Stimulated activated CD8-positive, alpha-beta memory T cell treated with anti-CD3 and anti-CD28 coated beads, Interleukin-15, amount 100 ng/mL, for 48 hours (primary cell): ENCODE results near the gene DYNC1LI1.
"Not testable (repeated sequence)": the region's sequence is repeated elsewhere in the genome, so short reads cannot be mapped to it uniquely, and the experiment has no call there.

Experiments used
- DNase-seq, 2 donors: peaks; one replicate each; pipeline ENCODE4 v3.0.0-alpha.2; 2020; ENCODE audit warnings: low read depth in 2 of 2

Gene DYNC1LI1

DNA sequence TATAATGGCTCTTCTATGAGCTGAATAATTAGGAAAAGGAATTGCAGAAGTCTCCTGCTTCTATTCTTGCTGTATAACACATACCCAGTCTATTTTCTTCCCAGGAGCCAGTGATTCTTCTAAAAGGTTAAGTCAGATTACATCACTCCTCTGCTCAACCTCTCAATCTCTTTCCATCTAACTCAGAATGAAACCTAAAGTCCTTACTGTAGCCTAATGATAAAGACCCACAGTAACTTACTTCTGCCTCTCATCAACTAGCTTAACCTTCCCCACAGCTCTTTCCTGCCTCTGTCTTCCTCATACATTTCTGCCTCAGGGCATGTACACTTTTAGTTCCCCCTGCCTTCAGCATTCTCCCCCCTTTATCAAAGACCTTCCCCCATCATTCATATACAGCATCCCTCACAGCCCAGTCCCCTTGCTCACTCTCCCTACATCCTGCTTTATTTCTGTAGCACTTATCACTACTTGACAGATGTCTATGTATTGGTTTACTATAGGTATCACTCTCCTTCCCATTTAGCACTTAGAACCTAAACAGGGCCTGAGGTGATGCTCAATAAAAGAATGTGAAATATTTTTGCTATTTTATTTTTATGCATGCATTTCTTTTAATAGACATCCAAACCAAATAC, 39.5 kb downstream of the DYNC1LI1 start:
- DNase-seq, result no peak

DNA sequence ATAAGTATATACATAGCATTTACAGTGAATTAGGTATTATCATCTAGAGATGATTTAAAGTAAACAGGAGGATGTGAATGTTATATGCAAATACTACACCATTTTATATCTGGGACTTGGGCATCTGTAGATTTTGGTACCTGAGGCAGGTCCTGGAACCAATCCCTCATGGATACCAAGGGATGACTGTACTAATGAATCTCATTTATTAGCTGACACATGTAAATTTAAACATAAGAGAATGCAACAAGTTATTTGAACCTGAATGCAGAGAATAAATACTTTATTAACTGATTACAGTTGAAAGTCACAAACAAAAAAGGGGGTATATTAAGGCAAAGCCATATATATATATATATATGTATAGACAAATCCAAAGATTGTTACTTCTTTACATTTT, 44.9 kb downstream of the DYNC1LI1 start:
- no peak for DNase-seq

GRCh38 chr3:32522682-32523081, 48.0 kb downstream of the DYNC1LI1 start:
- DNase-seq, result no peak

DNA sequence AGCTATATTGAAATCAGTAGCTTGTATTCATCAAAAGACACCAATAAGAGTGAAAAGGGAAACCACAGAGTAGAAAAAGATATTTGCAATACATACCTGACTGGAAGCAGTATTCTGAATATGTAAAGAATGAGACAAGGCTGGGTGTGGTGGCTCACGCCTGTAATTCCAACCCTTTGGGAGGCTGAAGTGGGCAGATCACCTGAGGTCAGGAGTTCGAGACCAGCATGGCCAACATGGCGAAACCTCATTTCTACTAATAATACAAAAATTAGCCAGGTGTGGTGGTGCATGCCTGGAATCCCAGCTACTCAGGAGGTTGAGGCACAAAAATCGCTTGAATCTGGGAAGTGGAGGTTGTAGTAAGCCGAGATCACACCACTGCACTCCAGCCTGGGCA, 51.7 kb downstream of the DYNC1LI1 start:
- DNase-seq, result not testable (repeated sequence)

GRCh38 chr3:32516751-32517150, 53.9 kb downstream of the DYNC1LI1 start:
- not testable (repeated sequence) for DNase-seq

GRCh38 chr3:32511005-32511404, 59.7 kb downstream of the DYNC1LI1 start:
- DNase-seq, result no peak

GRCh38 chr3:32510075-32510724, 60.5 kb downstream of the DYNC1LI1 start:
- DNase-seq, result peak; percentile 22 to 33

GRCh38 chr3:32508711-32509110, 61.9 kb downstream of the DYNC1LI1 start:
- DNase-seq, result no peak

DNA sequence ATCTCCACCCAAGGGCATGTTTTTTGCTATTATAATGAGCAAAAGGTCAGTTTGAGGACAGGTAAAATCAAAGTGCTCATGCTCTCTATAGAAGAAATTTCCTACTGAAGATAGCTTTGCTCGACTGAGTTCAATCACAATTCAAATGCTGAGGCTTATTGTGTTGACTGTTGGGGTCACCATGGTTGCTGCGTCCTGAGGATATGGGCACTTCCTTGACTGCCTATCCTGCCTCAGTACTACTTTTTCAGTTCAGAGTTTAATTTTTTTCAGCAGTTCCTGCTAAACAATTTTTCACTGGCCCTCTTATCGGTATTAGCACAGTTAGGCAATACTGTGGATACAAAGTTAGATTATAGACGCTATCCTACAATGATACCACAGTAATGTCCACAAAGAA, 64.2 kb downstream of the DYNC1LI1 start:
- no peak for DNase-seq

DNA sequence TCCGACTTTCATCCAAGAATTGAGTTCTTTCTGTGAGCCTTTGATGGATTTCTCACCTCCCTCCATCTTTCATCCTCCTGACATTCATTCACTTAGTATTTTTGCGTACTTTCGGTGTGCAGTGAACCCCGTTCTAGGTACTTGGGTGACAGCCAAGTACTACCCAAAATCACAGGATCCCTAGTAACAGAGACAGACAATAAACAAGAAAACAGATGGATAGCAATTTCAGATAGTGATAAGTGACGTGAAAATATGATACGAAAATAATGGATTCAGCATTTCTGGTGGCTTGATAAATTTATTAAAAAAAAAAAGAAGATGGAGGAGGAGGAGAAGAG, 67.7 kb downstream of the DYNC1LI1 start:
- no peak for DNase-seq

GRCh38 chr3:32502118-32502945, 68.3 kb downstream of the DYNC1LI1 start, which contains the start of gene CMTM6:
TSS of gene CMTM6 (minus strand) at chr3:32502852. CDS start at chr3:32502745, 107 bp downstream.
- peak; percentile 54 to 68 for DNase-seq

DNA sequence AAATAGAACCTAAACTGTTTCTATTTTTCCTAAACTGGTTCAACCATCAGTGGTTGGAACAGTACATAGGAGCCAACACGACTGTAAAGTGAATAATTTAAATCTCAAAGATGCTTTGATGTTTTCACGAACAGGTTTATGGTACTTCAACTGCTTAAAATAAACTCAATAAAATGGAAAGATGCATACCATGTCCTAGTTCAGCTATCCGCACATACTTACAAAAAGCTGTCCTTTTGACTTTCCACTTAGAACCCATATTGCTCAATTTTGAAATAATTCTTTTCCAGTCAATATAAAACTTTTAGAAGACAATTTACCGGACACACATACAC, 68.9 kb downstream of the DYNC1LI1 start:
- DNase-seq, result no peak

GRCh38 chr3:32500880-32501782, 69.5 kb downstream of the DYNC1LI1 start:
- no peak for DNase-seq

GRCh38 chr3:32500231-32500630, 70.4 kb downstream of the DYNC1LI1 start:
- DNase-seq, result no peak

DNA sequence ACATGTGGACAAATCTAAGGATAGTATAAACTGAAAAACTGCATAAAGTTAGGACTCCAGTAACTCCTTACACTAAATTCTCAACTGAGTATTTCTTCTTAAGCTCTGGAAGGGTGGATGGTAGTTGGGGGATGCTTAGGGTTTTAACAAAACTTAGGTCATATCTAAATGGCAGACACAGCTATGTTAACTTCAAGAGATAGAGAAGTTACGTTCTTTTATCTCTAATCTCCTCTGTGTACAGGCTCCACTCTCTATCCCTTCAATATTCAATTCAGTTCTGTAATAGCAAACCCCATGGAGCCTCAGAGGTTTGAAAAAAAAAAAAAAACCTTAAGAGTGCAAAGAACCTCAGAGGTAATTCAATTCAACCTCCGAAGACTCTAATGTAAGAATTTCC, 71.1 kb downstream of the DYNC1LI1 start:
- DNase-seq, result no peak

GRCh38 chr3:32498992-32499391, 71.7 kb downstream of the DYNC1LI1 start:
- no peak for DNase-seq

GRCh38 chr3:32498252-32498651, 72.4 kb downstream of the DYNC1LI1 start:
- DNase-seq, result no peak

GRCh38 chr3:32495609-32496008, 75.0 kb downstream of the DYNC1LI1 start:
- no peak for DNase-seq

GRCh38 chr3:32495085-32495484, 75.6 kb downstream of the DYNC1LI1 start:
- DNase-seq, result no peak

GRCh38 chr3:32493437-32494414, 76.9 kb downstream of the DYNC1LI1 start:
- no peak for DNase-seq
